HG03469 (cell line): Measurements from ENCODE around the gene GAB2.
"Not testable (repeated sequence)": the region's sequence is repeated elsewhere in the genome, so short reads cannot be mapped to it uniquely, and the experiment has no call there.

ENCODE experiments used
- ATAC-seq: cut with Tn5 transposase; IDR thresholded peaks from one replicate; pipeline ENCODE4 v1.9.1; 2021; ENCODE audit warnings: mild to moderate bottlenecking, moderate library complexity, moderate number of reproducible peaks; ENCODE audit not compliant: unreplicated experiment

GAB2 gene

DNA sequence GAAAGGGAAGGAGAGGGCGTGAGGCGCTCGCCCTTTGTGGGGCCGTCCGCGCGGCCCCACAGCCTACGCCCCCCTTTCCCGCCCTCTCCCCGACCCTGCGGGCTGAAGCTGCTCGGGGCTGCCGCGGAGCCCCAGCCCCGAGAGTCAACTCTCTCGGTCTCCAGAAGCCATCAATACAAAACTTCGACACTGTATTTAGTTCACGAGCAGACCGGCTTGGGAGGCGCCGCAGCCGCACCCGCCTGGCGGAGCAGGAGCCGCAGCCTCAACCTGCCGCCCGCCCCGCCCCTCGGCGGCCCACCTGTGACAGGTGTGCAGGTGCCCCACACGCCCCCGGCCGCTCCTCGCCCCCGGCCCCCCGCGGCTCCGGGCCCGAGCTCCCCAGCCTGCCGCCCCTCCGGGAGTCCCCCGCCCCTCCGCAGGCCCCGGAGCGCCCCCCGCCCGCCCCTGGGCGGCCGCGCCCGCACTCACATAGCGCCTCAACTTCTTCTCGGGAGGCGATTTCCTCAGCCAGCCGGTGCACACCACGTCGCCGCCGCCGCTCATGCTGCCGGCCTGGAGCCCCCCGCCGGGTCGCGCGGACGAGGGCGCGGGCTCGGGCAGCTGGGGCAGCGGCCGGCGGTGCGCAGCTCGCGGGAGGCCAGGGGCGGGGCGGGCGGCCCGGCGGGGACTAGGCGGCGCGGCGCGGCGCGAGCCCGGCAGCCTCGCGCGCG, at the start of gene GAB2:
TSS of gene GAB2 (minus strand) at position 646 of the 713 bp plus-strand sequence. CDS start at position 546, 100 bp downstream.
- no peak for ATAC-seq

DNA sequence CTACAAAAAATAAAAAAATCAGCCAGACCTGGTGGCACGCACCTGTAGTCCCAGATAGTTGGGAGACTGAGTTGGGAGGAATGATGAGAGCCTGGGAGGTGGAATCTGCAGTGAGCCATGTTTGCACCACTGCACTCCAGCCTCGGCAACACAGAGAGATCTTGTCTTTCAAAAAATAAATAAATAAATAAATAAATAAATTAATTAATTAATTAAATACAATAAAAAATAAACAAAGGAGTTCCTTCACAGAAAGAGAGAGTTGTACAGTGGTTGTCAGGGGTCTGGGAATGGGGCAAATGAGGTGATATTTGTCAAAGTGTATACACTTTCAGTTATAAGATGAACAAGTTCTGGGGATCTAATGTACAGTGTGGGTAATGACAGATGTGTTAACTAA, 49.8 kb upstream of the GAB2 start:
- ATAC-seq, result no peak

GRCh38 chr11:78465169-78465942, 47.7 kb upstream of the GAB2 start:
- peak; percentile 98 for ATAC-seq

DNA sequence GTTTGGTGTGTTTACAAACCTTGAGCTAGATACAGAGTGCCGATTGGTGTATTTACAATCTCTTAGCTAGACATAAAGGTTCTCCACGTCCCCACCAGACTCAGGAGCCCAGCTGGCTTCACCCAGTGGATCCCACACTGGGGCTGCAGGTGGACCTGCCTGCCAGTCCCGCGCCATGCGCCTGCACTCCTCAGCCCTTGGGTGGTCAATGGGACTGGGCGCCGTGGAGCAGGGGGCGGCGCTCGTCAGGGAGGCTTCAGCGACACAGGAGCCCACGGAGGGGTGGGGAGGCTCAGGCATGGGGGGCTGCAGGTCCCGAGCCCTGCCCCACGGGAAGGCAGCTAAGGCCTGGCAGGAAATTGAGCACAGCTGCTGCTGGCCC, 47.2 kb upstream of the GAB2 start:
- ATAC-seq, result not testable (repeated sequence)

GRCh38 chr11:78460471-78460870, 42.9 kb upstream of the GAB2 start:
- ATAC-seq, result no peak

DNA sequence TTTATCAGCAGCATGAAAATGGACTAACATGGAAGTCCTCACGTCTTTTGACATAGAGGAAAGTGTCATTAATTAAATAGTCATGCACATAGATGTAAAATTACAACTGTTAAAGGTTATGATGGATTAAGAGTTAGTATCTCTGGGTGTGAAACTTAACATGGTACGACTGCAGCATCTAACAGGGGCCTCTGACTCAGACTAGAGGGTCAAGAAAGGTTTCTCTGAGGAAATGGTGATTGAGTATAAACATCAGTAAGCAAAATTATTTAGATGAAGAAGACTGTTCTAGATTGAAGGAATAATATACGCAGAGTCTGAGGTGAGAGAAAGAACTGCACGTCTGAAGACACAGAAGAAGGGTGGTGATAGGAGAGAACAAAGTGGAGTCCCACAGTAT, 42.1 kb upstream of the GAB2 start:
- ATAC-seq, result no peak

DNA sequence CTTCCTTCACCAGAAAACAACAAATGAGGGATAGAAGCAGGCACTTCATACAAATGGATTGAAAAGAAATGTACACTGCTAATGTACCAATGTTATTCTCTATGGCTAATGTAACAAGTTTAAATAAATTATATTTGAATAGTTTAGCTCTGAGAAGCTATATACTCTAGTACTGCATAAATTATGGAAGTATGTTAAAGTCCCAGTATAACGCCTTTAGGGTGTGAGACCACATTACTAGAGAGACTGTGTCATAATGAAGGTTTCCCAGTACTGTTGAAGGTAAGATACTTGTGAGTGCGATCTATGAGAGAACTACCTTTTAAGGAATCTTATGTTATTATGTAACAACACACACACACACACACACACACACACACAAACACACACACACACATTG, 39.8 kb upstream of the GAB2 start:
- ATAC-seq, result no peak

DNA sequence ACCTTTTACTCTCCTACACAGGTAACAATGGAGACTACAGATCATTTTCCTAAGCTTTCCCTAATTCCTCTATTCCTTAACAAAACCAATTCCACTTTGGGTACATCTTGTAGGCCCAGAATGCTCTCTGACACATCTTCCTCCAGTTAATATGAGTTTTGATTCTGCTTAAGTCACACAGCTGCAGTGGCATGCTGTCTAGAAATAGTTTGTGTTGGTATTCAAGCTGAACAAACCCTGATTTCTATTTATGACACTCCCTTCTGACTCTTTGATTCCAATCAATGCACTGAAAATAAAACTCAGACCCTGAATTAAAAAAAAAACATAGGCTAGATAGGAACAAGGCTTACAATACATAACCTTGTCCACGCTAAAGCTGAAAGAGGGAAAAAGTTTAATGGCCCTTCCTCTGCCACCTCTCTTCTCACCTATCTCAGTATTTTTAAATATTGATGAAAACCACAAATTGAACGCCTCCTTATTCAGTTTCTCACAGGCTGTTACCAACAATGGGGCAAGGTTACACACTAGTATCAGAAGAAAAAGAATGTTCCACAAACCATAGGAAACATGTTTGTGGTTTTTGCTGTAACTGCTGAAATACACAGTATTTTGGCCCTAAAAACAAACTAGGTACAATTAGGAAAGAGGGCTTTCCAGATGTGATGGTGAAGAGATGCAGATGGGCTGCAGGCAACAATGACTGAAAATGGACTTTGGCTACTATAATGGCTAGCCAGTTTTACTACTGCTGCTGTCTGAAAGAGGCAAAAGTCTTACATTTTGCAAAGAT, 35.7 kb upstream of the GAB2 start:
- no peak for ATAC-seq

- ATAC-seq, result no peak
Observed at GRCh38 chr11:78451371-78452150, 33.9 kb upstream of the GAB2 start.

DNA sequence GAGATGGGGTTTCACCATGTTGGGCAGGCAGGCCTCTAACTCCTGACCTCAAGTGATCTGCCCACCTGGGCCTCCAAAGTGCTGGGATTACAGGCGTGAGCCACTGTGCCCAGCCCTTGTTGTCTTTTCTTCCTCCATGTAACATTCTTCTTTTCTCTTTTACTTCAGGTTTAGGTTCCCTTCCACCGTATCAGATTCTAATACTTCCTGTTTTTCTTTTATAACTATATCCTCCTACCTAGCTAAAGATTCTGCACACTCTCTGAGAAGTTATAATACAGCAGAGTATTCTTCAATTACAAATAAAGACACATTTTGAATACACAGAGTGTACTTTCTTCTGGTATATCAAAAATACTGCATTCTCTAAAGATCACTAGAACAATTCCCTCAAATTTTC, 33.2 kb upstream of the GAB2 start:
- no peak for ATAC-seq

DNA sequence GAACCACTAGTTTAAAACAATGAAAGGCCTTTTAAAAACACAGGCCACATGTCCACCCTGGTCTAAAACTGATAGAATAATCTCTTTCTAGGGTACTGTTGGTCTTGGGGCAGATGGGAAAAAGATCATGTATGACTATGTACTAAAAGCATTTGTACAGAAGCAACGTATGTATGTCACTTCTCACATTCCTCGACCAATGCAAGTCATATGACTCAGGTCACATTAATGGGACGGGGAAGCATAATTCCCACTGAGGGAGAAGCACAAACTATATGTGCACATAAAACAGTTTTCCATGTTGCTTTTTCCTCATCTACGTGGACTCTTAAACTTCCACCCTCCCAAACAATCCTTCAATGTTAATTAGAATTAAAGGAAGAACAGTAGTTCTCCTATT, 32.2 kb upstream of the GAB2 start:
- ATAC-seq, result no peak

GRCh38 chr11:78446210-78446609, 28.6 kb upstream of the GAB2 start:
- ATAC-seq, result no peak

DNA sequence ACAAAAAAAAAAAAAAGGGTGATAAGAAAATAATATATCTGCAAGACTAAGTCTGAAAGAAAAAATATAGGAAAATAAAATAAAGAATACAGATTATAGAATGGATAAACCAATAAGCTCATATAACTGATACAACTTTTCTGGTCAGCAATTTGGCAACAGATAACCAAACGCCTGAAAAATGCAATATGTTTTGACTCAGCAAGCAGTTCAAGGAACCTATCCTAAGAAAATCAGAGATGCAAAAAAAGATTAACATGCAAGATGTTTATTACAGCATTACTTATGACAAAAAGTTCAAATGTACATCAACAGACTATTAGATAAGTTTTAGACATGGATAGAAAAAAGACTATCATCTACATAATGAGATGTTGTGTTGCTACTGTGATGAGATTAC, 27.1 kb upstream of the GAB2 start:
- no peak for ATAC-seq

GRCh38 chr11:78441956-78442355, 24.3 kb upstream of the GAB2 start:
- ATAC-seq, result no peak

GRCh38 chr11:78438298-78438975, 20.8 kb upstream of the GAB2 start:
- peak; percentile 81 for ATAC-seq

GRCh38 chr11:78432956-78433355, 15.3 kb upstream of the GAB2 start:
- no peak for ATAC-seq

DNA sequence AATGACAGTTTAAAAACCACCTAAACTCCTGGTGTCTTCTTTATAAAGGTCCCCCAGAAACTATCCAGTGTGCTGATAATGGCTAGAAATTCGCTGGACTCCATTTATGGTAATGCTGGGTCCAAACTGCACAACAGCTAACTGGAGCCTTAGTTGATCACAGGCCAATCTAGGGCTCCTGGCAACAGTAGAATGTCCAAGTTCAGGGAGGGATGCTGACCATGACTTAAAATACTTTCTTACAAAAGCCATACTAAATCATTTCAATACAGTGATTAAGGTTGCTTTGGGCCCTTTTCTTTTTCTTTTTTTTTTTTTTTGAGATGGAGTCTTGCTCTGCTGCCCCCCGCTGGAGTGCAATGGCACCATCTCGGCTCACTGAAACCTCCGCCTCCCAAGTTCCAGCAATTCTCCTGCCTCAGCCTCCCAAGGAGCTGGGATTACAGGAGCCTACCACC, 14.5 kb upstream of the GAB2 start:
- ATAC-seq, result no peak

GRCh38 chr11:78429660-78430059, 12.0 kb upstream of the GAB2 start:
- ATAC-seq, result no peak

DNA sequence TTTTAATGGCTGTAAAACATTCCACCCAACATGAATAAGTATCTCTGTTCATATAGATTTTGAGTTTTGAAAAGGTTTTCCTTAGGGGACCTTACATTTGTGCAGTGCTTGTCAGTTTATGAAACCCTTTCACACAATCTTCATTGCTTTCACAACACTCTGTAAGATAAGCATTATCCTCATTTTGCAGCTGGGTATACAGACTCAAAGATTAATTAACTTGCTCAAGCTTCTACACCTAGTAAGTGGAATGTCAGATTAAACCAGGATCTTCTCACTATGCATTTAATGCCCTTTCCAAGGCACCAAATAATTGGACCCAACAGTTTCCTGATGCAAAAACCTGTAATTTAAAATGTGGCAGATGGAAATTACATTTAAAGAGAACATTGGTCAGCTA, 11.6 kb upstream of the GAB2 start:
- ATAC-seq, result no peak

- ATAC-seq, result no peak
Observed at GRCh38 chr11:78428773-78429172, 11.2 kb upstream of the GAB2 start.
